ENCODE data around the gene SOAT1. TPM values are rescaled to one million over a fixed set of nuclear protein-coding genes. Genes with fewer than 3 reads are reported as not detected.

Gene SOAT1
- total RNA-seq, 3 donors from 2014 or later = 18.7 to 28.2 (median 22.4) TPM

DNA sequence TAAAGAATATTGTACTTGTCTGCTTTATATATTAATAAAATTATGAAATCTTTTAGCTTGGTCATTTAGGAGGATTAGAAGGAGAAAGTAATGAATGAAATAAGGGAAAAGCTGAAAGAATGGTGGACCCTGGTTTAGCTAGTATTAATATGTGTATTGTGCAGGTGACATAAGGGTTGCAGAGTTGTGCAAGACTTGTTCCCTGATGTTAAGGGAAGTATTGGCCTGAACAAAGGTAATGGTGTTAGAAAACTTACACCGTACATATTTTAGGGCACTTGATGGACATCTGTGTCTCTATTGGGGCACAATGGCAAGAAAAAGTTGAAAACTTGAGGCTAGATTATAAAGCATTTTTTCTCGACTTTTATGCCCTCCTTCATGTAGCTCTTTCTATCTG lies 32.2 kb downstream of the SOAT1 start:
- Histone ChIP-seq H3K27ac (no peak overlapping the region), H3K9me3 (no peaks in the 10 kb centered on the region), H3K4me3 (no peak overlapping the region), H3K27me3 (no peaks in the 10 kb centered on the region), H3K4me1 (no peaks in the 10 kb centered on the region), H3K36me3 (no peaks in the 10 kb centered on the region)
- intact Hi-C loops (cut with DNase I; ENCODE audit: low total_unique reads) = no loop called here
- TF ChIP-seq, protein P1, sequence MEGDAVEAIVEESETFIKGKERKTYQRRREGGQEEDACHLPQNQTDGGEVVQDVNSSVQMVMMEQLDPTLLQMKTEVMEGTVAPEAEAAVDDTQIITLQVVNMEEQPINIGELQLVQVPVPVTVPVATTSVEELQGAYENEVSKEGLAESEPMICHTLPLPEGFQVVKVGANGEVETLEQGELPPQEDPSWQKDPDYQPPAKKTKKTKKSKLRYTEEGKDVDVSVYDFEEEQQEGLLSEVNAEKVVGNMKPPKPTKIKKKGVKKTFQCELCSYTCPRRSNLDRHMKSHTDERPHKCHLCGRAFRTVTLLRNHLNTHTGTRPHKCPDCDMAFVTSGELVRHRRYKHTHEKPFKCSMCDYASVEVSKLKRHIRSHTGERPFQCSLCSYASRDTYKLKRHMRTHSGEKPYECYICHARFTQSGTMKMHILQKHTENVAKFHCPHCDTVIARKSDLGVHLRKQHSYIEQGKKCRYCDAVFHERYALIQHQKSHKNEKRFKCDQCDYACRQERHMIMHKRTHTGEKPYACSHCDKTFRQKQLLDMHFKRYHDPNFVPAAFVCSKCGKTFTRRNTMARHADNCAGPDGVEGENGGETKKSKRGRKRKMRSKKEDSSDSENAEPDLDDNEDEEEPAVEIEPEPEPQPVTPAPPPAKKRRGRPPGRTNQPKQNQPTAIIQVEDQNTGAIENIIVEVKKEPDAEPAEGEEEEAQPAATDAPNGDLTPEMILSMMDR (IDR thresholded peaks at IDR 0.05) = no peak
- no peak for TF ChIP-seq POLR2A (IDR thresholded peaks at IDR 0.05)
- TF ChIP-seq POLR2AphosphoS5 (IDR thresholded peaks at IDR 0.05) = no peak
- DNase-seq (ENCODE audit: low spot score in 2 of 2) = no peak

DNA sequence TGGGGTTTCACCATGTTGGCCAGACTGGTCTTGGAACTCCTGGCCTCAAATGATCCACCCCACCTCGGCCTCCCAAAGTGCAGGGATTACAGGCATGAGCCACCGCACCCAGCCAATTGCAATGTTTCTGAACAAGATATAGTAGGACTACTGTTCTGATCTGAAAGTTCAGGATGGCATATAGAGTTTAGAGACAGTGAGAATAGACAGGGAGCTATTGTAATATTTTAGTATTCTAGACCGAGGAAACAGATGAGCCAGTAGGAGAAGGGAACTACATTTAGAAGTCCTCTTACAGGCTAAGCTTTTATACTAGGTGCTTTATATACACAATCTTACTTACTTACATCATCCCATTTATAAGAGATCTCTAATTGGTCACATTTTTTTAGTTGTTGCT lies 33.1 kb downstream of the SOAT1 start:
- Histone ChIP-seq H3K27ac (no peak overlapping the region), H3K4me3 (no peak overlapping the region), H3K36me3 (no peaks in the 10 kb centered on the region), H3K27me3 (no peaks in the 10 kb centered on the region), H3K4me1 (no peaks in the 10 kb centered on the region), H3K9me3 (no peaks in the 10 kb centered on the region)
- TF ChIP-seq POLR2A (IDR thresholded peaks at IDR 0.05) (no peak), POLR2AphosphoS5 (IDR thresholded peaks at IDR 0.05) (no peak)
- TF ChIP-seq, protein P1 (IDR thresholded peaks at IDR 0.05) = no peak
- no peak for DNase-seq (ENCODE audit: low spot score in 2 of 2)
- intact Hi-C loops (cut with DNase I; ENCODE audit: low total_unique reads) = no loop called here

DNA sequence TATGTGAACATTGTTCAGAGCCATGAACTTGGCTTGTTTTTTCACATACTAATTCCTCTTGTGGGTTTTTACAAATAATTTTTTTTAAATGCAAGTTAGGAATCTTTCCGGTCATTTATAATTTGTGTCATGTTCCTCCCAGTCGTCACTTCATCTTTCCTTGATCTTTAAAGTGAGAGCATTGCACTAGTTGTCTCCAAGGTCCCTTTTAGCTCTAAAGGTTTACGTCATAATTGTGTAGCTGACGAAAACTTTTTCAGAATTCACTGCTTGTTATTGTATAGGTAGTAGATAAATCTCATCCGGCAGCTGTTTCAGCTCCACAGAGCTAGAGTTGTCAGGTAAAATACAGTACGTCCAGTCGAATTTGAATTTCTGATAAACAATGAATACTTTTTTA lies 33.6 kb downstream of the SOAT1 start:
- H3K36me3 ChIP-seq = no peaks in the 10 kb centered on the region
- H3K27me3 ChIP-seq = no peaks in the 10 kb centered on the region
- H3K4me1 ChIP-seq = no peaks in the 10 kb centered on the region
- H3K4me3 ChIP-seq = no peak overlapping the region
- intact Hi-C loops (cut with DNase I; ENCODE audit: low total_unique reads) = no loop called here
- no peak for DNase-seq (ENCODE audit: low spot score in 2 of 2)
- H3K9me3 ChIP-seq = no peaks in the 10 kb centered on the region
- no peak overlapping the region for H3K27ac ChIP-seq
- TF ChIP-seq POLR2A (IDR thresholded peaks at IDR 0.05) (no peak), POLR2AphosphoS5 (IDR thresholded peaks at IDR 0.05) (no peak)
- TF ChIP-seq, protein P1 (IDR thresholded peaks at IDR 0.05) = no peak

DNA sequence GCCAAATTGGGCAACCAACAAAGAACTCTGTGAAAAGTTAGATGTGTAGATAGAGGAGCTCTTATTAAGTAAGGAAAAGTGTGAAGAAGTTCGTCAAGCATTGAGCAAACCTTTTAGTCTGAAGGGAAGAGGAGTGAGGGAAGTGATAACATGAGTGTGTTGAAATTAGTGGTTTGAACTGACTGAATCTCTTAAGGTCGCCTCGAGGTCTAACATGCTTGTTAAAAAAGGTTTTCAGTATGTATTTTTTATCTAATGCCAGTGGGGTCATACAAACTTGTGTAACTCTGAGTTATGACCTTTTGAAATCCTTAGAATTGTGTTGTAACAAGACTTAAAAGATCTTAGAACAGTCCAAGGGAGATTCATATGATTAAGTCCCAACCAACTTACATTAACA lies 34.1 kb downstream of the SOAT1 start:
- DNase-seq (ENCODE audit: low spot score in 2 of 2) = no peak
- intact Hi-C loops (cut with DNase I; ENCODE audit: low total_unique reads) = no loop called here
- TF ChIP-seq, protein P1 (IDR thresholded peaks at IDR 0.05) = no peak
- TF ChIP-seq POLR2A (IDR thresholded peaks at IDR 0.05) (no peak), POLR2AphosphoS5 (IDR thresholded peaks at IDR 0.05) (no peak)
- no peaks in the 10 kb centered on the region for H3K27me3 ChIP-seq
- H3K4me1 ChIP-seq = no peaks in the 10 kb centered on the region
- H3K9me3 ChIP-seq = no peaks in the 10 kb centered on the region
- H3K27ac ChIP-seq = no peak overlapping the region
- H3K36me3 ChIP-seq = no peaks in the 10 kb centered on the region
- H3K4me3 ChIP-seq = no peak overlapping the region

DNA sequence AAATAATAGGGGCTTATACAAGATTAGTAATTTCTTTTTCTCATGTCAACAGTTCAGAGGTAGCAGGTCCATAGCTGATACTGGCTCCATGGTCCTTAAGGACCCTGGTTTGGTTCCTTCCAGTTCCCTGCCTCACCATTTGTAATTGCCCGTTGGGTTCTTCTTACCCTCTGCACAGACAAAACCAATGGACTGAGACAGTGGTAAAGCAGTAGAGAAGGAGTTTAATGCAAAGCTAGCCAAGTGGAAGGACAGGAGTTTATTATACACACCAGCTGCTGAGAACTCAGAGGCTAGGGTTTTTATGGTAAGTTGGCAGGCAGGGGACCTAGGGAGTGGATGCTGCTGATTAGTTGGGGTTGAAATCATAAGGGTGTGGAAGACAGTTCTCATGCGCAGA lies 36.3 kb downstream of the SOAT1 start:
- no peak overlapping the region for H3K4me3 ChIP-seq
- no peak for DNase-seq (ENCODE audit: low spot score in 2 of 2)
- H3K27me3 ChIP-seq = no peaks in the 10 kb centered on the region
- H3K4me1 ChIP-seq = no peaks in the 10 kb centered on the region
- no peak overlapping the region for H3K27ac ChIP-seq
- H3K36me3 ChIP-seq = no peaks in the 10 kb centered on the region
- TF ChIP-seq POLR2AphosphoS5 (IDR thresholded peaks at IDR 0.05) = no peak
- no peak for TF ChIP-seq POLR2A (IDR thresholded peaks at IDR 0.05)
- TF ChIP-seq, protein P1 (IDR thresholded peaks at IDR 0.05) = no peak
- no peaks in the 10 kb centered on the region for H3K9me3 ChIP-seq
- intact Hi-C loops (cut with DNase I; ENCODE audit: low total_unique reads) = no loop called here
